Right atrium auricular region (tissue), 2 donors: ENCODE results near the gene ALDH1A1. TPM values are rescaled to one million over a fixed set of nuclear protein-coding genes. Genes with fewer than 3 reads are reported as not detected.

ENCODE experiments used
- DNase-seq: peaks from one replicate; pipeline ENCODE4 v3.0.0-alpha.2; 2019; ENCODE audit warnings: low spot score
- H3K27ac ChIP-seq, 2 donors: fragments of 200-600 bp; sonication (generic); 1 replicate in 1 of 2; 2 replicates in 1 of 2; pipeline ENCODE4 v1.5.1; 2016 to 2019
- H3K27me3 ChIP-seq, 2 donors: fragments of 200-600 bp; sonication (generic); one replicate each; pipeline versions ENCODE4 v1.5.1 to v1.6.0; 2017 to 2019
- H3K36me3 ChIP-seq: fragments of 200-600 bp; sonication (generic); one replicate; pipeline ENCODE4 v1.5.1; 2016
- H3K4me1 ChIP-seq, 2 donors: fragments of 200-600 bp; sonication (generic); one replicate each; pipeline versions ENCODE4 v1.5.1 to v1.6.0; 2017 to 2019
- H3K4me3 ChIP-seq, 2 donors: fragments of 200-600 bp; sonication (generic); 1 replicate in 1 of 2; 2 replicates in 1 of 2; pipeline ENCODE4 v1.5.1; 2017 to 2019; ENCODE audit warnings: mild to moderate bottlenecking in 1 of 2, moderate library complexity in 1 of 2
- H3K9me3 ChIP-seq, 2 donors: fragments of 200-600 bp; sonication (generic); one replicate each; pipeline ENCODE4 v1.5.1; 2019
- total RNA-seq, 2 donors: library from RNA; depleted of rRNA; stranded (reverse); fragments of >200 nt; gene quantifications; one replicate each; pipeline ENCODE4 v1.1.0, GENCODE V29; 2016
- TF ChIP-seq, protein P1 (sequence below), 2 donors: fragments of 200-600 bp; sonication (generic); IDR thresholded peaks; one replicate each; pipeline ENCODE4 v1.5.1; 2019; ENCODE audit warnings: antibody characterized with exemption in 2 of 2

Gene ALDH1A1
- total RNA-seq, 2 donors from 2014 or later, result 24.0 to 32.2 TPM

DNA sequence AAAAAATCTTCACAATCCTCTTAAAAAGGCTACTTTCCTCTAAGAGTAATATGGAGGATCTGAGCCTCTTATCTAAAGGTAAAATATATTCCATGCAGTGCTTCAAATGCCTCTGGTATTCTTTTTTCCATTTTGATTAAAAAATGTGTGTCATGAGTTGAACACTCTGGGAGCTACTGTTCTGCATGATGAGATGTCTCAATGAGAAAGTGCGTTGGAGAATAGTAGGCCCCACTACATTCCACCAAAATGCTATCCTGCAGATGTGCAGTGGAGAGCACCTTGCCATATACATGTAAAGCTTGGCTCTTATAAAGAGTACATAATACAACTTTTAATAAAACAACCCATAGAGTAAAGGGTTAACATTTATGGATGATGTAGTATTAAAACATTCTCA lies 26.3 kb downstream of the ALDH1A1 start:
- Histone ChIP-seq H3K27me3 (no peaks in the 10 kb centered on the region), H3K36me3 (no peaks in the 10 kb centered on the region), H3K4me3 (no peak overlapping the region), H3K9me3 (no peaks in the 10 kb centered on the region), H3K27ac (no peak overlapping the region), H3K4me1 (no peaks in the 10 kb centered on the region)
- DNase-seq, result no peak
- TF ChIP-seq, protein P1, sequence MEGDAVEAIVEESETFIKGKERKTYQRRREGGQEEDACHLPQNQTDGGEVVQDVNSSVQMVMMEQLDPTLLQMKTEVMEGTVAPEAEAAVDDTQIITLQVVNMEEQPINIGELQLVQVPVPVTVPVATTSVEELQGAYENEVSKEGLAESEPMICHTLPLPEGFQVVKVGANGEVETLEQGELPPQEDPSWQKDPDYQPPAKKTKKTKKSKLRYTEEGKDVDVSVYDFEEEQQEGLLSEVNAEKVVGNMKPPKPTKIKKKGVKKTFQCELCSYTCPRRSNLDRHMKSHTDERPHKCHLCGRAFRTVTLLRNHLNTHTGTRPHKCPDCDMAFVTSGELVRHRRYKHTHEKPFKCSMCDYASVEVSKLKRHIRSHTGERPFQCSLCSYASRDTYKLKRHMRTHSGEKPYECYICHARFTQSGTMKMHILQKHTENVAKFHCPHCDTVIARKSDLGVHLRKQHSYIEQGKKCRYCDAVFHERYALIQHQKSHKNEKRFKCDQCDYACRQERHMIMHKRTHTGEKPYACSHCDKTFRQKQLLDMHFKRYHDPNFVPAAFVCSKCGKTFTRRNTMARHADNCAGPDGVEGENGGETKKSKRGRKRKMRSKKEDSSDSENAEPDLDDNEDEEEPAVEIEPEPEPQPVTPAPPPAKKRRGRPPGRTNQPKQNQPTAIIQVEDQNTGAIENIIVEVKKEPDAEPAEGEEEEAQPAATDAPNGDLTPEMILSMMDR (IDR thresholded peaks at IDR 0.05), result no peak

DNA sequence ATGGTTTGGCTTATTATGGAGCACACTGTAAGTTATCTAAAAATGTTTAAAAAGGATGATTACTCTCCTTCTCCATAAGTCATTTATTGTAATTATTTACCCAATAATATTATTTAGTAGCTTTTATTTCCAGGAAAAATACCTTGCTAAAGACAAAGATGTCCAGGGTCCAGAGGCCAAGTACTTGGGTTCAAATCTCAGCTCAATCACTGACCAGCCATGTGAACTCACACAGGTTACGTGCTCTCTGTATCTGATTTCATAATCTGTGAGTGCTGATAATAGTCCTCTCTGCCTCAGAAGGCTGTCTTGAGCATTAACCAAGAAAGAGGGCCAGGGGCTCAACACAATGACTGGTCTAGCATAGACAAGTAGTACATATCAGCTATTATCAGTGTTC lies 27.0 kb downstream of the ALDH1A1 start:
- TF ChIP-seq, protein P1 (IDR thresholded peaks at IDR 0.05), result no peak
- Histone ChIP-seq H3K4me3 (no peak overlapping the region), H3K27ac (no peak overlapping the region), H3K36me3 (no peaks in the 10 kb centered on the region), H3K9me3 (no peaks in the 10 kb centered on the region), H3K4me1 (no peaks in the 10 kb centered on the region), H3K27me3 (no peaks in the 10 kb centered on the region)
- DNase-seq, result no peak

DNA sequence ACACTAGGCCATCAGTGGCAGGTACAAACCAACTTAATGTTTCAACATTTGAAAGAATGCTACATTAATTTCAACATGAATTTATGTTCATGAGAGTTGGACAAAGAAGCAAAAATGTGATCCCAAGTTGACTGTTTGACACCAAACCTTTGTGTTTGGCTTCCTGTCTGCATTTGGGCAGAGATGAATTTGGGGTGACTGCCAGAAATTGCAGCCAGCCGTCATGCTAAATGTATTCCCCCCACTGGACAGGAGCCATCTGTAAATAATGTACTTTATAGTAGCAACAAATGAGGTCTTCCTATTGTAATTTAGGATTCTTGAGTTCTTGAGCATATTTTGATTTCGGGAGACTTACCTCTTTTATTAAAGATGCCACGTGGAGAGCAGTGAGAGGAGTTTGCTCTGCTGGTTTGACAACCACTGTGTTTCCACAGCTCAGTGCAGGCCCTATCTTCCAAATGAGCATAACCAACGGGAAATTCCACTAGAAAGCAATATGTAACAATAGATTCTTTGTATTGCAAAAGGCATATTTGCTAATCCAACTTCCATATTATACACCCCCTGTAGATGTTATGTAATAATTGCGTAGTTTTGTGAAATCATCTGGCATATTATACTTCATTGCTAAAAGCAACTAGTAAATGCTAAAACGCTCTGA lies 27.6 kb downstream of the ALDH1A1 start:
- Histone ChIP-seq H3K27me3 (no peaks in the 10 kb centered on the region), H3K9me3 (no peaks in the 10 kb centered on the region), H3K4me1 (no peaks in the 10 kb centered on the region), H3K4me3 (no peak overlapping the region), H3K27ac (no peak overlapping the region), H3K36me3 (no peaks in the 10 kb centered on the region)
- TF ChIP-seq, protein P1 (IDR thresholded peaks at IDR 0.05), result no peak
- DNase-seq, result no peak

DNA sequence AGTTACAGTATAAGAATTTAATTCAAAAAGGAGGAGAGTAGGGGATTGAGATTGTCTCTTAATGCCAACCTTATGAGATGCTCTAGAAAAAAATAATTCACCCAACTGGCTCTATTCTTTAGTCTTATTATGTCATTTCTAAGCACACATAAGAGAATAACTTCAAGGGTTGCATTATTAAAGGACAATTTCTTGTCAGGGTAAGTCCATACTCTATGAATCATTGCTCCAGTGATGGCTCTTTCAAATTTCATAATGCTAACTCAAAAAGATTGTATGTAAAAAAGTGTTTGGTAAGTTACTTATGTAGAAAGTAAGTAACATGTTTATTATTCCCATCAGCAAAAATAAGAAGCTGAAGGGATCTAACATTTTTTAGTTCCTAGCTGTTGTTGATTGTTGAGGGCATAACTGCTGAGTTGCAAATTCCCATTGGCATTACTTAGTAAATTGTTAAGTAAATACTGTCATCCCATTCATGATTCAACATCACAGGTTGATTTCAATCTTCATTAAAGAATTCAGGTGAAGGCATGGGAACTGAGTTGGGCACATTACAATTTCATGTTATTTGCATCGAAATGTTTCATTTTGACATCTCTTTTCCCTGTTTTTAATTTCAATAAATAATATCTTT lies 28.6 kb downstream of the ALDH1A1 start:
- H3K36me3 ChIP-seq, result no peaks in the 10 kb centered on the region
- no peaks in the 10 kb centered on the region for H3K4me1 ChIP-seq
- H3K27ac ChIP-seq, result no peak overlapping the region
- no peak for DNase-seq
- H3K4me3 ChIP-seq, result no peak overlapping the region
- no peaks in the 10 kb centered on the region for H3K9me3 ChIP-seq
- H3K27me3 ChIP-seq, result no peaks in the 10 kb centered on the region
- TF ChIP-seq, protein P1 (IDR thresholded peaks at IDR 0.05), result no peak

DNA sequence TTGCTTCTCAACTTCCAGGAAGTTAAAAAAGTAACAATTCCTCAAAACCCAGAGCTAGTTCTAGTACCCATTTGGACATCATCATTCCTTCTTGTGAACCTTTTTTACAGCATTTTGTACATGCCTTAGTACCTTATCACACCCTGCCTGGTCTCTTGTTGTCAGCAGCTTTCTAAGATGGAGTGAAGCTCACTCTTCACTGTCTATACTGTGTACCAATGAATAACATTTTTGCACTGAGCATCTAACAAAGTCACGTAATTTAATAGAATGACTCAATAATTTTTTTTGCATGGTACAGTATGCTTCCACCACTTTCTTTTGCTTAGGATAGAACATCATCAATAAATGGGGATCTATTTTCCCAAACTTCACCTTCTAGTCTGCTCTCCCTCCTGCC lies 29.8 kb downstream of the ALDH1A1 start:
- Histone ChIP-seq H3K27ac (no peak overlapping the region), H3K4me3 (no peak overlapping the region), H3K4me1 (no peaks in the 10 kb centered on the region), H3K9me3 (no peaks in the 10 kb centered on the region), H3K36me3 (no peaks in the 10 kb centered on the region), H3K27me3 (no peaks in the 10 kb centered on the region)
- TF ChIP-seq, protein P1 (IDR thresholded peaks at IDR 0.05), result no peak
- DNase-seq, result no peak
